GM18520 (cell line): ENCODE data around the gene ASB11.

Source experiments
- ATAC-seq: cut with Tn5 transposase; IDR thresholded peaks from one replicate; pipeline ENCODE4 v1.9.1; 2021; ENCODE audit not compliant: unreplicated experiment

Gene ASB11

DNA sequence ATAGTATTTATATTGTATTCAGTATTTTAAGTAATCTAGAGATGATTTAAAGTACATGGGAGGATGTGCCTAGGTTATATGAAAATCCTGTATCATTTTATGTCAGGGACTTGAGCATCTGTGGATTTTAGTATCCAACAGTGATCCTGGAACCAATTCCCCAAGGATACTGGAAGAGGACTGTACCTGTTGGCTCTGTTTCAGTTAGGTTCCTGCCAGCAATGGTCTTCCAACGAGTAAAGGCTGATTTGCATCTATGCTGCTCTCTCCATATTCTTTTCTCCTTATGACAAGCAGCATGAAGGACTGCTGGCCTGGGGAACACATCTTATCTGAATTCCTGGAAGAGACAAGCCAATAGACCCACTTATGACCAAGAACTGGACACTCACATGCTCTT is 80.4 kb downstream of the ASB11 start:
- ATAC-seq, result no peak

DNA sequence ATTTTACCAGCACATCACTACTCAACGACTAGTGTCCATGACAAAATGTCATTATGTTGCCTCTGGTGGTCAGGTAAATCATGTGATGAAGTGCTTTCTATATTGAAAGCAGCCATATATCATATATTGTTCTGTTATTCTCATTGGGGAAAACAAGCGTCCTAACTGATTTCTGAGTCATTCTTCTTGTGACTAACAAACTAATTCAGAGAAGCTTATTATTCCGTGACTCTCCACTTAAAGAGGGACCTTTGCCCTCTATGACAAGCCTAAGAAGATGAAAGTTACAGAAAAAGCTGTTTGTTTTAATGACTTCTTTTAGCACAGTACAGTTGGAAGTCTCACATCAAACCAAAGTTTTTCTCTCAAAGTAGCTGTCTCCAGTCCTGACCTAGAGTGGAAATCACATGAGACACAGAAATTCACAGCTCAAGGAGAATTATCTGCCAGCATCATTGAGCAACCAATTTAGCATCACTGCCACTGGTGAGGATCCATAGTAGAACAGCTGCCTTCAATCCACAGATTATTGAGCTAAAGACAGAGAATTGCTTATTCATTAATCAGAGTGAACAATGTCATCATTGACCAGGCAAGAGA is 81.9 kb downstream of the ASB11 start:
- ATAC-seq, result no peak
